Lower leg skin (tissue), 4 donors: Measurements from ENCODE around the gene HLA-DQB1. TPM values are rescaled to one million over a fixed set of nuclear protein-coding genes. Genes with fewer than 3 reads are reported as not detected.
"Not testable (repeated sequence)": the region's sequence is repeated elsewhere in the genome, so short reads cannot be mapped to it uniquely, and the experiment has no call there.

Experiments used
- DNase-seq, 2 donors: peaks; one replicate each; pipeline ENCODE4 v3.0.0-alpha.2; 2019; ENCODE audit warnings: low spot score in 2 of 2
- H3K4me3 ChIP-seq: fragments of 200-600 bp; sonication (generic); 2 replicates; pipeline ENCODE4 v1.5.1; 2017; ENCODE audit warnings: mild to moderate bottlenecking, low read depth; ENCODE audit not compliant: poor library complexity, severe bottlenecking
- POLR2A ChIP-seq, 2 donors: fragments of 450-650 bp; IDR thresholded peaks; one replicate each; pipeline ENCODE4 v1.6.1; 2016 to 2017; ENCODE audit warnings: antibody characterized with exemption in 2 of 2, mild to moderate bottlenecking in 1 of 2, moderate library complexity in 1 of 2
- WGBS, 2 donors: methylation state at CpG; one replicate each; pipeline ENCODE4 v1.1.5; 2018; 5-methylcytosine and 5-hydroxymethylcytosine counted together
- intact Hi-C: fragments of 100-400 bp; cut with DNase I; formaldehyde crosslinking; loops from one replicate; pipeline ENCODE4 v1.15.0; 2023; ENCODE audit warnings: low total_unique reads
- total RNA-seq, 4 donors: library from RNA; depleted of rRNA; stranded (reverse); fragments of >200 nt; gene quantifications; one replicate each; pipeline ENCODE4 v1.1.0, GENCODE V29; 2016
- TF ChIP-seq, protein P1 (sequence below), 3 donors: fragments of 450-650 bp; IDR thresholded peaks; one replicate each; pipeline ENCODE4 v1.5.1; 2016; ENCODE audit warnings: antibody characterized with exemption in 3 of 3, mild to moderate bottlenecking in 3 of 3, moderate library complexity in 2 of 3

Gene HLA-DQB1
- total RNA-seq, 4 donors from 2014 or later, result 0.44 to 11.3 (median 4.4) TPM

DNA sequence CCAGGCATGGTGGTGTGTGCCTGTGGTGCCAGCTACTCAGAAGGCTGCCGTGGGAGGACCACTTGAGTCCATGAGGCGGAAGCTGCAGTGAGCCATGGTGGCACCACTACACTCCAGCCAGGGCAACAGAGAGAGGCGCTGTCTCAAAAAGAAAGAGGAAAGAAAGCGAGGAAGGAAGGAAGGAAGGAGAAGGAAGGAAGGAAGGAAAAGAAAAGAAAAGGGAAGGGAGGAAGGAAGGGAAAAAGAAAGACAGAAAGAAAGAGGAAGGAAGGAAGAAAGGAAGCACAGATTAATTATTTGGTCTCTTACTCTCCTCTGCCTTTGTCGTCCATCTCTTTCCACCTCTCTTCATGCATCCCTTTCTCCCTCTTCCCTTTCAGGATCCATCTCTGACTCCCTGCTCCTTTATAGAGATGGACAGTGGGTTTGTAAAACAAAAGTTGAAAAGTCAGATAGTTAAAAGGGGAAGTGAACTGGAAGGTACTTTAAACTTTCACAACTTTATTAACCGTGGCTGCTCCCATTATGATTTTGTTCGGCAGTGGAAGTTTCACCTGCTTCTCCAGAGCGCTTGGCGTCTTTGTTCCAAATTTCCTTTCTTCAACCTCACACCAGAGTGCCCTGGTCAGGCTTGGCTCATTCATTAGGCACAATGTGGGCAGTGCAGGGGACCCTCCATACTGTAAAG lies 27.8 kb downstream of the HLA-DQB1 start:
- intact Hi-C loops, result no loop called here
- no peak for TF ChIP-seq POLR2A (IDR thresholded peaks at IDR 0.05)
- TF ChIP-seq, protein P1, sequence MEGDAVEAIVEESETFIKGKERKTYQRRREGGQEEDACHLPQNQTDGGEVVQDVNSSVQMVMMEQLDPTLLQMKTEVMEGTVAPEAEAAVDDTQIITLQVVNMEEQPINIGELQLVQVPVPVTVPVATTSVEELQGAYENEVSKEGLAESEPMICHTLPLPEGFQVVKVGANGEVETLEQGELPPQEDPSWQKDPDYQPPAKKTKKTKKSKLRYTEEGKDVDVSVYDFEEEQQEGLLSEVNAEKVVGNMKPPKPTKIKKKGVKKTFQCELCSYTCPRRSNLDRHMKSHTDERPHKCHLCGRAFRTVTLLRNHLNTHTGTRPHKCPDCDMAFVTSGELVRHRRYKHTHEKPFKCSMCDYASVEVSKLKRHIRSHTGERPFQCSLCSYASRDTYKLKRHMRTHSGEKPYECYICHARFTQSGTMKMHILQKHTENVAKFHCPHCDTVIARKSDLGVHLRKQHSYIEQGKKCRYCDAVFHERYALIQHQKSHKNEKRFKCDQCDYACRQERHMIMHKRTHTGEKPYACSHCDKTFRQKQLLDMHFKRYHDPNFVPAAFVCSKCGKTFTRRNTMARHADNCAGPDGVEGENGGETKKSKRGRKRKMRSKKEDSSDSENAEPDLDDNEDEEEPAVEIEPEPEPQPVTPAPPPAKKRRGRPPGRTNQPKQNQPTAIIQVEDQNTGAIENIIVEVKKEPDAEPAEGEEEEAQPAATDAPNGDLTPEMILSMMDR (IDR thresholded peaks at IDR 0.05), result no peak
- 66 to 69% methylated on average over 9 of the region's 9 CpGs for WGBS, 2 donors
- DNase-seq, result no peak
- H3K4me3 ChIP-seq, result no peak overlapping the region

DNA sequence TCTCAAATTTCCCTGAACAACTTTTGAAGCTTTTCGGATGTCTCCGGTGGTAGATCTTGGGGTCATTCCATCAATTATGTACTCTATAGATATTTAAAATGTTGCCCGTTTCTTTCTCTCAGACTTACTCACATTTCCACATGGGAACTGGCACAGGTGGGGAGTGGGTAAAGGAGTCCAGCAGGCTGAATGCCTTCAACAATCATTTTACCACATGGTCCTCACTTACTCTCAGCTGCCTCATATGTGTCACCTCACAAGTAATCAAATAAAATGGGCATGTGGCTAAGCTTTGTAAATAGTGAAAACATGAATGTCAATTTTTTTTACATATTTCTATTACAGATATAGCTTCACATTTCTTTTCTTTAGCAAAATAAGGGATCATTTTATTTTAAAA lies 28.6 kb downstream of the HLA-DQB1 start:
- H3K4me3 ChIP-seq, result no peak overlapping the region
- intact Hi-C loops, result no loop called here
- no peak for TF ChIP-seq POLR2A (IDR thresholded peaks at IDR 0.05)
- TF ChIP-seq, protein P1 (IDR thresholded peaks at IDR 0.05), result no peak

DNA sequence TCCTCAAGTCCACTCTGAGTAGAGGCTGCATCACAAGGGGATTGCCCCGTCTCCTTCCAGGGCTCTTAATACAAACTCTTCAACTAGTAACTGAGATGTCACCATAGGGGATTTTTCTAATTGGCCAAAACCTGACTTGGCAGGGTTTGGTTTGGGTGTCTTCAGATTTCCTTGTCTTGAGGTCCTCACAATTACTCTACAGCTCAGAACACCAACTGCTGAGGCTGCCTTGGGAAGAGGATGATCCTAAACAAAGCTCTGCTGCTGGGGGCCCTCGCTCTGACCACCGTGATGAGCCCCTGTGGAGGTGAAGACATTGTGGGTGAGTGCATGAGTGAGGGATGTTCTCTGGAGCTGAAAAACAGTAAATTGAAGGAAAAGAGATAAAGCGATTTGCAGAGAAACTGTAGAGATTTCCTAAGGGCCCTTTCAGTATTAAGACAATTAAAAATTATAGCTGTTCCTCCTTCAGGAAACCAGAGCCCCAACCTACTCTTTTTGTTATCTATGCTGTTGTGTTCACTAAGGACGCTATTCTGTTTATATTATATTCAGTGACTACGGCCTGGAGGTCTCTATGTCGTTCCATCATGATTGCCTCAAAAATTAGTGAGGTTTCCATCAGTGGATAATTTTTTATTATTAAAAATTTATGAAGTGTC lies 29.1 kb downstream of the HLA-DQB1 start, which contains the start of gene HLA-DQA1:
HLA-DQA1 (plus strand) TSS at position 188 of the 662 bp plus-strand sequence; CDS start at position 241, 53 bp downstream.
- intact Hi-C loops, result no loop called here
- no peak for TF ChIP-seq POLR2A (IDR thresholded peaks at IDR 0.05)
- no peak within 1 kb of the TSS for H3K4me3 ChIP-seq
- peak in 1 of 2 donors; percentile 20 for DNase-seq
- 40 to 59% methylated on average over 7 of the region's 7 CpGs for WGBS, 2 donors

More for the DNA sequence above, 28.6 kb downstream of the HLA-DQB1 start:
- no peak for DNase-seq
- 74 to 80% methylated on average over 3 of the region's 3 CpGs for WGBS, 2 donors

DNA sequence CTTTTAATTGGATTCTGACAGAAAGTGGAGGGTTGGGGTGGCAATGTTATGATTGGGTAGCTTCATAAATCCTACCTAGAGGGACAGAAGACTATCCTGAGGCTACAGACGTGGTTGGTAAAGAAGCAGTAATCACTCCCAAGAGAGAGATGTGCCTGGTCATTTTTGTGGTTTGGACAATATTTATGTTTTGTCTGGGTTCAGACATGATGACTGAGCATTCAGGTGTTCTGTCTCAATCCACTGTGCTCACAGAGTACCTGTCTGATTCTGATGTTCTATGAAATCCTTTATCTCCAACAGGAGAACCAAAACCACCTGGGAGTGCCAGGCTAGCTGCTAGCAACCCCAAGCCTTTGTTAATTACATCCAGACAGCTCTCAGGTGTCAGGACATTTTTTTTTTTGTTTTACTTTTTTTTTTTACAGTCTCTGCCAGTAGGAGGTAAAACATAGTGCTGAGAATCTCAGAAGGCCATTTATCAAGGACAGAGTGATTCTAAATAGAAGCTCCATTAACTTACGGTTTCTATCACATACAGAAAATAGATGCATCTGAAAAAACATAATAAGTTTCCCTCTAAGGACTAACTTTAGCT lies 30.8 kb downstream of the HLA-DQB1 start:
- TF ChIP-seq, protein P1 (IDR thresholded peaks at IDR 0.05), result no peak
- TF ChIP-seq POLR2A (IDR thresholded peaks at IDR 0.05), result no peak
- no peak overlapping the region for H3K4me3 ChIP-seq
- DNase-seq, result no peak
- intact Hi-C loops, result no loop called here
- WGBS, 2 donors, result 26 to 54% methylated on average over 2 of the region's 2 CpGs

DNA sequence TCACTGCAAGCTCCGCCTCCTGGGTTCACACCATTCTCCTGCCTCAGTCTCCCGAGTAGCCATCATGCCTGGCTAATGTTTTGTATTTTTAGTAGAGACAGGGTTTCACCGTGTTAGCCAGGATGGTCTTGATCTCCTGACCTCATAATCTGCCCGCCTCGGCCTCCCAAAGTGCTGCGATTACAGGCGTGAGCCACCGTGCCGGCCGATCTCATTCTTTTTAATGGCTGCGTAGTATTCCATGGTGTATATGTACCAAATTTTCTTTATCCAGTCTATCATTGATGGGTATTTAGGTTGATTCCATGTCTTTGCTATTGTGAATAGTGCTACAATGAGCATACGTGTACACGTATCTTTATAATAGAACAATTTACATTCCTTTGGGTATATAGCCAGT lies 36.7 kb downstream of the HLA-DQB1 start:
- intact Hi-C loops, DNase-seq, H3K4me3 ChIP-seq: not testable (repeated sequence)
- 97% methylated on average over 13 of the region's 13 CpGs for WGBS, 2 donors

DNA sequence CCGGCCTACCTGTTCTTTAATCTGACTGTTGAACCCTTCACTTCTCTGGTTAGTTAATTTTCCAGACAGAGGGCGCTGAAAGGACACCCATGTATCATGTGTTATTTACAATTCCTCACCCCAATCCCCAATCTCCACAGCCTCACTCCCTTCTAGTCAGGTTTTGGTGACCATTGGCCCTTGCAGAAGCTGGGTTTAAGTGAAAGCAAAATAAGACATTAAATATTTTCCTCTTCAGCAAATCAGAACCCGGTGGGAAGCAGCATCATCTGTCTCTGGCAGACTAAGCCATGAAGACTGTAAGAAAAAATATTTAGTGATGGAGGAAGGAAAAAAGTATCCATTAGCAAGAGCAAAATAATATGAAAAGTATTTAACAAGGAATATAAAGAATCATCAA lies 38.6 kb downstream of the HLA-DQB1 start:
- TF ChIP-seq, protein P1 (IDR thresholded peaks at IDR 0.05), result no peak
- no peak for TF ChIP-seq POLR2A (IDR thresholded peaks at IDR 0.05)
- no peak overlapping the region for H3K4me3 ChIP-seq
- peak in 1 of 2 donors; percentile 37 for DNase-seq
- WGBS, 2 donors, result 51 to 83% methylated on average over 3 of the region's 3 CpGs
- intact Hi-C loops, result no loop called here
